GM21825 (cell line): ENCODE data around the gene NOC2L.

Source experiments
- ATAC-seq: cut with Tn5 transposase; IDR thresholded peaks from one replicate; pipeline ENCODE4 v1.9.1; 2021; ENCODE audit warnings: mild to moderate bottlenecking, moderate library complexity; ENCODE audit not compliant: unreplicated experiment

The NOC2L gene

DNA sequence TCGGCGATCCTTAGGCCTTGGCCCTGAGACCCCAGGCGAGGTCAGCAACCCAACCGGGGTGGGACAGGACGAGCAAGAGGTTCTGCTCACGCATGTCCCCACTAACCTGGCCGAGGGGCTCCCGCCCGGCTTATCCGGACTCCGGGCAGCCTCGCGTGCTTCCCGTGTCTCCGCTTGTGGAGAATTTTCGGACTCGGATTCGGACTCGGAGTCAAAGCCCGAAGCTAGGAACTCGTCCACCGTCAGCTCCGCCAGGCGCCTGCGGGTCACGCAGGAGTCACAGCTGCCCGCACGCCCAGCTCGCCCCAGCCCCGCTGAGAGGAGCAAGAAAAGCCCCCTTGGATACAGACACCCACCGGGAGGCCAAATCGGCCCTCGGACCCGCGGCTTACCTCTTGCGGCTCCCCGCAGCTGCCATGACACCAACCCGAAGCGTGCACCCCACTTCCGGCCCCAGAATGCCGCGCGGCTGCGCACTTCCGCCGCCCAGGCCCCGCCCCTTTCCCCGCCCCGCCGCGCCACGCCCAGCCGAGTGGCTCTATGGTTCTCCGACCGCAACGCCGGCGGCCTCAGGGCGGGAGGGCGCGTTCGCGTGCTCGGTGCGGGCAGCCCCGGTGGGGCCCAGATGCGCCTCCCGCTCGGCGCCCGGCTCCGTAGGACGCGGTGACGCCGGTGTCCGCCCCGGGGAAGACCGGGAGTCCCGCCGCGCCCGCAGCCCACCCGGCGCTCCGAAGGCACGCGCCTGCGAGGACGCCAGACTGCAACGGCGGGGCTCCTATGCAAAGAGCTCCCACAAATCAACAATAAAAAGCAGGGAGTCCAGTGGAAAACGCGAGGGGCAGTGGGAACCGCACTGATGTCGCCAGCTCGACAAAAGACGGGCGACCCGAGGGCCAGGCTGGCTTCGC, at the start of gene NOC2L:
Gene NOC2L (minus strand): TSS at position 434 of the 908 bp plus-strand sequence. CDS start 16 bp downstream, at position 418.
- ATAC-seq = peak; percentile 60

DNA sequence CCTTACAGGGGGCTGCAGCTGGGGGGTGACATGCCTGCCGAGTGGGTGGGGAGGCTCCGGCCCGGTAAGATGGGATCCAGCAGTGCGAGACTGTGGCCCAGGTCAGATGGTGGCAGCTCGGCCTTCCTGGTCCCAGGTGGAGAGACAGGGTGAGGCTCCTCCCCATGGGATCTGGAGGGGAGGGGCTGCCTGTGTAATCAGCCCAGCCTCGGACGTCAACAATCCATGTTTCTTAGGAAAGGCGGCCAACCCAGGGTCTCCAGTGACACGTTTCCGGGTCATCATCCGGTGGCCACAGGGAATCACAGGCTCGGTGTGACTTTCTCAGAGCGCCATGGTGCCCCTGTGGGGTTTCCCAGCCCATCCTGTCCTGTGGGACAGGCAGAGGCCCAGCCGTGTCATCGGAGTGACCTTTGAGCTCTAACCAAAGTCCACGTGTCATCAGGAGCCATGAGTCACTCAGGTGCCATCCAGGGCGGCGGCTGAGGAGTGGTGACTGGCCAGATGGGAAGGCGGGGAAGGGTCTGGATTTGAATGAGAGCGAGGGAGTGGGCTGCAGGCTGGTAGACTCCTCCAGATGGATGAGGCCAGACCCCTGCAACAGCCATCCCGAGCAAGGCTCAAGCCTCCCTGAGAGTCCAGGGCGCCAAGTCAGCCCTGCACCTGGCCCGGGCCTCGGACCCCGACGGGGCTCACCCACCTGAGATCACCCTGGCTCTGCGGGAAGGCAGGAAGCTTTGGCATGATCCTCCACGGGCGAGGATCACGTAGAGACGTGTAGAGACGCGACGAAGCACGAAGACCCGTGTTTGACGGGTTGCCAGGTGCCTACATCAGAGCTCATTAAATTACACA, 47.5 kb upstream of the NOC2L start:
- no peak for ATAC-seq

DNA sequence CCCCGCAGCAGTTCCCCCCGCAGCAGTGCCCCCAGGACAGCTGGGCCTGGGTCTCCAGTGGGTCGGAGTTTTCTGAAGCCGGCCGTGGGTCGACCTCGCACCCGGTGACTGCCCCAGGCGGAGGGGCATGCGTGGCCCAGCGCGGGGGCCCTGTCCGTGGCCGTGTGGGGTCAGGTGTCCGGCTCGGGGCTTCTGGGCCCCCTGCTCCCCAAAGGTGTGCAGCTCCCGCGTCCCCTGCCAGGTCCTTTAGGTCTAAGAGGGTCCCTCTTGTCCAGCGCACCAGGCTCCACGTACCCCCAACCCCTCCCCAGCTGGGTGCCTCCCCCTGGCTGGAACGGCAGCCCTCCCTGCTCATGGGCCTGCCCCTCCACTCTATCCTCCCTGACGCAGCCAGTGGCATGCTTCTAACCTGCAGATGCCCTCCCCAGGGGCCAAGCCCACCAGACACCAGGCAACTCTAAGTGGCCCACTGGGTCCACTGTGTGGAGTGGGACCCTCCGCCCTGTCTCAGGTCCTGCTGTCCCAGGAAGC, 46.8 kb upstream of the NOC2L start:
- ATAC-seq = no peak

DNA sequence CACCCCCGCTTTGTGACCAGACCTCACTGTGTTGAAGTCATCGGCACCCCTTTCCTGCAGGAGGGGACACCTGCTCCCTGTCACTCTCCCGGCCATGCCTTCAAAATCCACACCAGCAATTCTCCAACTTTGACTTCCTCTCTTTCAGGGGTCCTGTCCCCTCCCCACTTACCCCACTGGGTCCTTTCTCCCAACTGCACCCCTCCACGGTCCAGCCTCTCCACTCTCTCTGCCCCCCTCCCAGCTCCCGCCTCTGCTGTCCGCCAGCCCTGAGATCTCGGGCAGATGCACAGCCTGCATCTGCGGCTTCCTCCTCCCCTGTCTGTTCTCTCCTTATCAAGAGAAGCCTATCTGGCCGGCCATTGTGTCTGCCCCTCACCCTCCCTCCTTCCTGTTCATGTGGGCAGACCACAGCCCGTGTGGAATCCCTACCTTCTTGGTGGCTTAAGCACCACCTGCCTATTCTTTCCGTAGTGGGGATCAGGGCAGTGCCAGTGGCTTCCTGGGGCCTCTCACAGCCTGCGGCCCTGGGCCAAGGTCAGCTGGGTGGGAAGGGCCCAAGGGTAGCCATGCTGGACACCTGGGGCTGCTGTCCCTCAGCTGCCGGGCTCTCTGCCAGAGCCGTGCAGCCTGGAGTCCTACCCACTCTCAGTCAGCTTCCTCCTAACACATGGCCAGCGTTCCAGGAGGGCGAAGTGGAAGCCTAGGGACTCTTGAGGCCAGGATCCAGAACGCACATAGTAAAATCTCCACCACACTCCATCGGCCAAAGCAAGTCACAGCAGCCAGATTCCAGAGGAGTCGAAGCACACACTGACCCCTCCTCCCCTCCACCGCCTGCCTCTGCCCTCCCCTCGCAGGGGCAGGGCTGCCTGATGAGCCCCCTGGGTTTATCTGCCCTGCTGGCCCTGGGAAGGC, 46.0 kb upstream of the NOC2L start:
- ATAC-seq = no peak

DNA sequence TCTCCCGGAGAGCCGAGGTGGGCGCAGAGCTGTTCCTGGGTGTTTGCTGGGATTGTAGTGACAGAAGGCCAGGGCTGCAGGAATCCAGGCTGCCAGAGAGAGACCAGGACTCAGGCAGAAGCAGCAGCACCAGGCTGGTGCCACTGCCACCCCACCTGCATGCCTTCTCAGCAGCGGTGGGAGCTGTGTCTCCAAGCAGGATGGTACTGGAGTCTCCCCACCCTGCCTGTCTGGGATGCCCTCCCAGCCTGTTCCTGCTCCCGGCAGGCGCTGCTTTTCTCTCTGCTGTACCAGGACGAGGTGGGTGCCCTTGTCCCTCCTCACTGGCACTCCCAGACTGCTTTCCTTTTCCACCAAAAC, 45.3 kb upstream of the NOC2L start:
- no peak for ATAC-seq

DNA sequence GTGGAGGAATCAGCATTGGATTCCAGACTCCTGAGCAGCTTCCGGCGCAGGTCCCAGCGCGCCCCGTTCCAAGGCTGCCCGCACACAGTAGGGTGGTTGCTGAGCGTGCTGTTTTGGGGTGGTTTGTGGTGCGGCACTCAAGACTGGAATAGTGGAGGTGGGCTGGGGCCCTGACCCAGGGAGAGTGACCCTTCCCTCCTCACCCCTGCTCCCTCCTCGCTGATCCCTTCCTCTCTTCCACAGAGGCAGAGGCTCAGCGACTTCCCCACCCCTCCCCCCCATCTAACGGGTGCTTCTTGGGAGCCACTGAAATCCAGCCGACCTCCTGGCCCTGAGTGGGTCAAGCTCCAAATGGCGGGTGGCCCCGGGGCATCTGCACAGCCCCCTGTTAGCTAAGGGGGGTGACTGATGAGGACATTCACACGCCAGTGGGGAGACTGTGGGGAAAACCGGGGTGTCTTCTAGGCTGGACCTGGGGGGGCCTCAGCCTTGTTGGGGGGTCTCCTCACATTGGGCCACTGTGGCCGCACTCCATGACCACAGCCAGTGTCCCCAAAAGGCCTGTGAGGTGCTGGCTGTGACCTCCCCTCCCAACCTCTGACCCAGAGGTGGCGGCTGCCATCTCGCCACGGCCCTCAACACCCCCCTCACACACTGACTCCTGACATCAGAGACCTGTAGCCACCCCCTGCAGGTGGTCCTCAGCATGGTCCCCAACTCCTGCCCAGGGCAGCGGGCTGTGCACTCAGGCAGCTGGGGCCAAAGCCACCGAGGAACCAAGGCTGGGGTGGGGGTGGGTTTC, 44.8 kb upstream of the NOC2L start:
- no peak for ATAC-seq

DNA sequence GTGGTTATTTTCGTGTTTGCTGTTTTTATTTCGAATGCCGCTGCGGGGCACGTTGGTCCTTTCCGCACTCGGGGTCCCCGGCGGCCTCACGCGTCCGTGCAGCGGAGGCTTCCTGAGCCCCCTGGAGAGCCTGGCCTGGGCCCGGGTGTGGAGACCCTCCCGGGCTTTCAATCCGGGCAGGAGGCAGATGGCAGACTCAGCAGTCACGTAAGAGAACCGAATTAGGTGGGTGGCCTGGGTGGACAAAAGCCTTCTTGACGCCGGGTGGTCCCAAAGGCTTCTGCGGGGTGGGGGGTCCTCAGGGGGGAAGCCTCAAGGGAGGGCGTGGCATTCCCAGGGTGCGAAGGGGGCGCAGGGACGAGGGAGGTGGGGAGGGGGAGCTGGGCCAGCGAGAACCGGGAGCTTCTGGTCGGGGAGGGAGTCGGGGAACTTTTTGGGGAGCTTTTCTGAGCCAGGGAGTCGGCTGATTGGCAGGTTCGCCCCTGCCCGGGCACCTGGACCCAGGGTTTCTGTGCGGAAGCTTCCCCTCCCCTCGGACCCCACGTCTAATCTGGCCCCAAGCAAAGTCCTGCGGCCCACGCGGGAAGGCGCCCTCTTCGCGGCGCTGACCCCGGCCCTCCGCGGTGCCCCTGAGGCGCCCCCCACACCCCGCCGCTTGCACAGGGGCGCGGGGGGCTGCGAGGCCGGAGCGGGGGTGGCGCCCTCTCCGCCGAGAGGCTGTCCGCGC, 42.2 kb upstream of the NOC2L start:
- ATAC-seq = no peak

DNA sequence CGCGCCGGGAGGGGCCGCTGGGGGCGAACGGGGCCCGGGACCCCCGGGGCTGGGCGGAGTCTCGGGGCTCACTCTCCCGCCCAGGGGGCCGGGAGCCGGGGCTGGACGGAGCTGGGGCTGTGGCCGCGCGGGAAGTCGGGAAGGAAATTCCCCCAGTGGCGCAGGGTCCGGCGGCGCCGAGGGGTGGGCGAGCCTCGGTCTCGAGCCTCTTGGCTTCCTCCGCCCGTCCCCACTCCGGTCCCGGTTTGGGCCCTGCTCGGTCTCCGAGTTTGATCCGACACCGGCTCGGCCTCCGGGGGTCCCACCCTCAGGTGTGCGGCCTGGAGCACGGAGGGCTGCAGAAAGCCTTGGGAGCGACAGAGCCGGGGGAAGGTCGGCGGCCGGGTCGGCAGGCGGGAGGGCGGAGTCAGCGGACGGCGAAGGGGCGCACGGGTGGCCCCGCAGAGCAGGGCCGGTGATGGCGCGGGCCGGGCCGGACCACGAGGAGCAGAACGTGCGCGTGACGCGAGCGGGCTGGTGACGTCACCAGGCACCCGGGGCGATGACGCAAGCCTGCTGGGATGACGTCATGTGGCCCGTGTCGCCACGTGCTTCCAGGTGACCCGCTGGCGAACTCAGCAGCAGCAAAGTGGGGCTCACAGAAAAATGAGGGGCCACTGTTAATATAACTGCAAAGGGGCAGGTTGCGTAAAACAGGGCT, 41.5 kb upstream of the NOC2L start:
- ATAC-seq = peak; percentile 14

DNA sequence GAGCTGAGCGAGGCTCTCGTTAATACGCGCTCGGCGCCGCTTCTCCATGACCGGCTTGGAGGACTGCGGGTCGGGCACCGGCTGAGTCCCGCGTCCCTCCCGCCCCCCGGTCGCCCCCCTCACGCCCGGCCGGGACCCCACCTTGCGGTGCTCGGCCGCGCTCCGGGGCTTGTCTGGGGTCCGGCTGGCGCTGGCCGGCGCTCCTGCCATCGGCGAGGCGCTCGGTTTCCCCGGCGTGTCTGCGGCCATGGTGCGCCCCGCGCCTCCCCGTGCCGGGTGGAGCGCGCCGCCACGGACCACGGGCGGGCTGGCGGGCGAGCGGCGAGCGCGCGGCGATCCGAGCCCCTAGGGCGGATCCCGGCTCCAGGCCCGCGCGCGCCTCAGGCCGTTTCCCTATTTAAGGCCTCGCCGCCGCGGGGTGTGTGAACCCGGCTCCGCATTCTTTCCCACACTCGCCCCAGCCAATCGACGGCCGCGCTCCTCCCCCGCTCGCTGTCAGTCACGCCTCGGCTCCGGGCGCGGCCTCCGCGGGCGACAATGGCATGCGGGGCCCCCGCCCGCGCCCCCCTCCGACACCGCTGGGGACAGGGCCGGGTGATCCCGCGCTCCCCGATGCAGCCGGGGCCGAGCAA, 40.8 kb upstream of the NOC2L start, which contains the start of gene HES4:
Gene HES4 (minus strand): TSS at position 373 of the 632 bp plus-strand sequence. CDS start 124 bp downstream, at position 249.
- peak; percentile 32 for ATAC-seq

DNA sequence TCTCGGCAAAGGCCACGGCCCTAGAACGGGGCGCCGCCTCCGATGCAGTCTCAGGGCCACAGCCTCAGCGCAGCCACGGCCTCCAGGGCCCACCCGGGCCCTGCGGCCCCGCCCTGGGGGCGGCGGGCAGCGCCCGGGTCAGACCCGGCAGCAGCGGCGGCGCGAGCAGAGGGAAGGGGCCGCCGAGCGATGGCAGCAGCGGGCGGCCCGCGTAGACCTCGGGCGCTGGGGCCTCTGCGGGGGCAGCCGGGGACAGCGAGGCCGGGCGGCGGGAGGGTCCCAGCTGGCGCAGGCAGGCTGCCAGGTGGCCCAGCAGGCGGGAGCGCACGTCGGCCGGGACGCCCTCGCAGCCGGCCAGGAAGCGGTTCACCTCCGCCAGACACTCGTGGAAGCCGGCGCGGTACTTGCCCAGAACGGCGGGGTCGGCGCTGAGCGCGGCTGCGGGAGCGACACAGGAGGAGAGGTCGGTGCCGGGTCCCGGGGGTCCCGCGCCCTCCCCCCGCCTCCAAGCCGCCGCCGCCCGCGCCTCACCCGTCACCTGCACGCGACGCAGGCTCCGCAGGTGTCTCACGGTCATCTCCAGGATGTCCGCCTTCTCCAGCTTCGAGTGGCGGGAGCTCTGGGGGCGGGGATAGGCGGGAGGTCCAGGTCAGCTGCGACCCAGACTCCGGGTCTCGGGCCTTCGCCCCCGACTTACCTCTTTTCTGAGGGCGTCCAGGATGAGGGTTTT, 40.1 kb upstream of the NOC2L start:
- no peak for ATAC-seq

DNA sequence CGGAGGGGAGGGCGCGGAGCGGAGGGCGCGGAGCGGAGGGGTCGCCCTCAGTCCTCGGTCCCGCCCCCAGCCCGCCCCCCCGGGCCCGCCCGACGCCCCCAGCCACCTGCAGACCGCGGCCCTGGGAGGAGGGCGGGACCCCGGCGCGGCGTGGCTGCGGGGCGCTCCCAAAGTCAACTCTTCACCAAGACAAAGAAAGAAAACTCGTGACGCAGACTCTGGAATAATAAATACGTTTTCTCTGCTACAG, 39.6 kb upstream of the NOC2L start:
- ATAC-seq = no peak

DNA sequence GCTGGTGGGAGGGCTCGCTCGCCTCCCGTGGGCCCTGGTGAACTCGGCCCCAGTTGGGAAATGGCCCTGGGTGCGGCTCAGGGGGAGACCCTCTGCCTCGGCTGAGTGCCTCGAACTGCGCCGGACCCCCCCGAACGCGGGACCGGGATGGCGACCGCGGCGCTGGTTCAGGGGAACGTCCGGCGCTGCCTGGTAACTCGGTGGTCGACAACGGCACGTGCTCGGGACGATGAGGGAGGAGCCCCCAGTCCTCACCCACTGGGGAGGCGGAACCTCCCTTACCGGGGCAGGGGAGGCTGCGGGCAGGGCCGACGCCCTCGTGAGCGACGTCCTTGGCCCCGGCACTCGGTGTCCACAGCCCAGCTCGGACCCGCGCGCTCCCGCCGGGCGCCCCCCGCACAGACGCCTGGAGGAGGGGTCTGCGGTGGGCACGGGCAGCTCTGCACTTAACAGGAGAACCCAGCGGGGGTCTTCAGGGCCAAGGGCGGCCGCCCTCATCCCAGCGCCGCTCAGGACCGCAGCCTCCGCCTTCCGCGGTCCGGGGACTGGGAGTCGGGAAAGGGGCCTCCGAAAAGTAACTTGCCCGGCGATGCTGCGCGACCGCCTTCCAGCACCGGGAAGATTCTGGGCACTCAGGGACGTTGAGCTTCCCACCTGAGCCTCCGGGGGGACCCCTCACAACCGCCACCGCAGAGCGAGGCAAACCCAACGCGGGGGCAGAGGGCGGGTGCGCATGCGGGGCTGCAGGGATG, 39.1 kb upstream of the NOC2L start:
- ATAC-seq = no peak

DNA sequence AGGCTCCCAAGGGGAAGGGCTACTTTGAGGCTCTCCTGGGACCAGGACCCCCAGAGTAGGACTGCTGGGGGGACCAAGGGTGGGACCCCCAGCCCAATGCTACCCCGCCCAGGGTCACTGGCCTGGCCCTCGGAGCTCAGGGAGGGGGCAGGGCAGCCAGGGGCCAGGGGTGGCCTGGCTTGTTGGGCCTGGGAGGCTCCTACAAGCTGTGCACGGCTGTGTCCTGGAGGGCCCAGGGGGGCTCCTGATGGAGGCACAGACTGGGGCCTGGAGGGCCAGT, 38.6 kb upstream of the NOC2L start:
- no peak for ATAC-seq

DNA sequence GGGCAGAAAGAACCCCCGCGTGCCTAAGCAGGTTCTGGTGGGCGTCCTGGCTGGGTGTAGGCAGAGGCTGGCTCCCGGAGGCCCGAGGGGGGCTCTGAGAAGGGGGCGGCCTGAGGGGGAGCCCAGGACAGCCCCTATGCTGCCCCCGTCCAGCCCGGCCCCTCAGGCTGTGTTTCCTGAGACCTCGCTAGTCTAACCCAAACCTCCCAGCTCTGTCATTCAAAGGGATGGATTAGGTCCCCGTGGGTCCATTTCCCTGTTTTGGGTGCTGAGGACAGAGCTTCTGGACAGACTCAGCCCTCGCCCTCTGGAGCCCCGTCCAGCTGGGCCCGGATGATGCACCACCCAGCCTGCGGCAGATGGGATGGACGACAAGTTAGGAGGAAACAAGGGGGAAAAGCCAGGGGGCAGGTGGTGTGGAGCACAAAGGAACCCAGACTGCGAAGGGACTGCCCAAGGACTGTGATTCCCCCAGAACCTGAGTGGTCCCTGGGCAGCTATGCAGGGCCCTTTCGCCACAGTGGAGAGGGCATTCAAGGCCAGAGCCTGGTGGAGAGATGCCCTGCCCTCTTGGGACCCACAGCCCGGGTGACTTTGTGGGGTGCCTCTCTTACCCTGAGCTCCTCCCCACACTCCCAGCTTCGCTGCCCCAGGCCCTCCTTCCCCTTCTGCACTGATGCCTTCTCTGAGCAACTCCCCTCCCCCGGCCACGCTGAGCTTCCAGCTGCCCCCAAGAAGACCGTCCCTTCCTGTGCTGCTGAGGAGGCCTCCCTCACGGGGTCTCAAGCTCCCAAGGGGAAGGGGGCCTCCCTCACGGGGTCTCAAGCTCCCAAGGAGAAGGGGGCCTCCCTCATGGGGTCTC, 38.0 kb upstream of the NOC2L start:
- no peak for ATAC-seq

DNA sequence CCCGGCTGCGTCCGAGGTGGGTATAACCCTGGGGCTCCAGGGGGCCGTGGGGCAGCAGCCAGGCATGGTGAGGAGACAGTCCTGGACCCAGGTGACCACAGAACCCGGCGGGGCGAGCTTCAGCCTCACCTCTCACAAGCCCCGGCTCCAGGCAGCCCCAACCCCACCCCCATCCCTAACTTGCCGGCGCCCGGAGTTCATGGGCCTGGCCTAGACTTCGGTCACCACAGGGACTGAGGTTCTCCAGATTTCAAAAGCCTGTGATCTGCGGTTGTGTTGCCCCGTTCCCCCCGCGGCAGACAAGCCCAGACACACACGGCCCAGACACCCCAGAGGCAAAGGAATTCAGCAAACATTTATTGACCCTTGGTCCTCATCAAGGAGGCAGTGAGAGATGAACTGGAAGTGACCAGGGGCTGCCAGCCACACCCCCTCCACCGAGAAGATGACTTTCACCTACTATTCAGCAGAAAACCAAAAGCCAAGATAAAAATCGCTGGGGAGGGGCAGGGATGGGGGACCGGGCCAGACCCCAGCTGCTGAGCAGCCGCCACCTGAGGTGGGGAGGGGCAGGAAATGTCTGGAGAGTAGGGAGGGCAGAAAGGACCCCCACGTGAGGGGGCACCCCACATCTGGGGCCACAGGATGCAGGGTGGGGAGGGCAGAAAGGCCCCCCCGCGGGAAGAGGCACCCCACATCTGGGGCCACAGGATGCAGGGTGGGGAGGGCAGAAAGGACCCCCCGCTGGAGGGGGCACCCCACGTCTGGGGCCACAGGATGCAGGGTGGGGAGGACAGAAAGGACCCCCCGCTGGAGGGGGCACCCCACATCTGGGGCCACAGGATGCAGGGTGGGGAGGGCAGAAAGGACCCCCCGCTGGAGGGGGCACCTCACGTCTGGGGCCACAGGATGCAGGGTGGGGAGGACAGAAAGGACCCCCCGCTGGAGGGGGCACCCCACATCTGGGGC, 36.9 kb upstream of the NOC2L start:
- ATAC-seq = no peak
